Colonic mucosa (tissue), 4 donors: ENCODE data around the gene RAI1. TPM values are rescaled to one million over a fixed set of nuclear protein-coding genes. Genes with fewer than 3 reads are reported as not detected.

Source experiments
- DNase-seq: peaks from one replicate; pipeline ENCODE4 v3.0.0-alpha.2; 2020
- H3K27ac ChIP-seq: fragments of 200-600 bp; one replicate; pipeline ENCODE4 v1.8.0; 2021
- H3K27me3 ChIP-seq: fragments of 200-600 bp; one replicate; pipeline ENCODE4 v1.8.0; 2021
- H3K36me3 ChIP-seq: fragments of 200-600 bp; one replicate; pipeline ENCODE4 v1.8.0; 2021
- H3K4me1 ChIP-seq: fragments of 200-600 bp; one replicate; pipeline ENCODE4 v1.8.0; 2021; ENCODE audit warnings: mild to moderate bottlenecking
- H3K4me3 ChIP-seq: fragments of 200-600 bp; one replicate; pipeline ENCODE4 v1.8.0; 2021
- H3K9ac ChIP-seq, 2 donors: one replicate each; pipeline ENCODE4 v1.7.0; 2013; ENCODE audit warnings: control low read depth in 2 of 2, low read depth in 2 of 2, low read length in 2 of 2
- H3K9me3 ChIP-seq: fragments of 200-600 bp; one replicate; pipeline ENCODE4 v1.8.0; 2021
- intact Hi-C: fragments of 100-400 bp; cut with DNase I; formaldehyde crosslinking; loops from one replicate; pipeline ENCODE4 v1.14.1; 2022
- total RNA-seq, 2 donors: library from RNA; stranded (reverse); fragmentation: NEBNext Ultra II Directional in 1 of 2; extraction: Animal tissue kit (Norgen Biotek cat#: 25700) in 1 of 2; gene quantifications; one replicate each; pipeline ENCODE4 v1.2.1, GENCODE V29; 2021
- TF ChIP-seq, protein P1 (sequence below): fragments of 200-600 bp; IDR thresholded peaks from one replicate; pipeline ENCODE4 v1.8.0; 2022; ENCODE audit warnings: antibody characterized with exemption, mild to moderate bottlenecking
- donor health status: healthy.
- donor health status: DM: no; HTN: no; CAD: no.
- donor health status: DM: no; HTN: no; CAD: no.

Gene RAI1
- total RNA-seq, 2 donors from 2014 or later, result 21.8 to 24.5 TPM

DNA sequence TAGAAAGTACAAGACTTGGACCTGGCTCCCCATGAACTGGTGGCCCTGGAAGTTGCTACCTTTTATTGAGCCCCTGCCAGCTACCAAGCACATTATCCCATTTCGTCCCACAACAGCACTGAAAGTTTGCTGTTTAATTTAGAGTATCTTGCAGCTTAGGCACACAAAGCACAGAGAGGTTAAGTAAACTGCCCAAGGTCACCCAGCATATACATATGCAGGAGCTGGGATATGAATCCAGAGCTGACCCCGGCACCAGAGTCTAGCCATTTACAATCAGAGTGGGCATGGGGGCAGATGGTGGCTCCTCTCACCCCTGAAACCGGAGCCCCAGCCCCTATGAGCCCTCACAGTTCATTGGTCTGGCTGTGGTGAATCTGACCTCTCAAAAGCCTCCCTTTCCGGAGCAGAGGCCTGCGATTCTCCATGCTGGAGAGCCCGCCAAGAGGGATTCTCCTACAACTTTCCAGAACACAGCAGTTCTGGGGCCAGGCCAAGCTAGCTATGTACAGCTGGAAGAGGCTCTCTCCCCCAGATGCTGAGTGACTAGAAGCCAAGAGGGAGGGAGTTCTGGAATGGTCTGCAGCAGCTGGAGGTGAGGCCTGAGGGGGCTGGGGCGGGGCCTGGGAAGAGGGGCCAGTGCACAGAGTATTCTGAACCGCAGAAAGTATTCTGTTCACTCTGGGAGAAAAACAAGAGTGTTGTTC is 97.2 kb downstream of the RAI1 start:
- TF ChIP-seq, protein P1, sequence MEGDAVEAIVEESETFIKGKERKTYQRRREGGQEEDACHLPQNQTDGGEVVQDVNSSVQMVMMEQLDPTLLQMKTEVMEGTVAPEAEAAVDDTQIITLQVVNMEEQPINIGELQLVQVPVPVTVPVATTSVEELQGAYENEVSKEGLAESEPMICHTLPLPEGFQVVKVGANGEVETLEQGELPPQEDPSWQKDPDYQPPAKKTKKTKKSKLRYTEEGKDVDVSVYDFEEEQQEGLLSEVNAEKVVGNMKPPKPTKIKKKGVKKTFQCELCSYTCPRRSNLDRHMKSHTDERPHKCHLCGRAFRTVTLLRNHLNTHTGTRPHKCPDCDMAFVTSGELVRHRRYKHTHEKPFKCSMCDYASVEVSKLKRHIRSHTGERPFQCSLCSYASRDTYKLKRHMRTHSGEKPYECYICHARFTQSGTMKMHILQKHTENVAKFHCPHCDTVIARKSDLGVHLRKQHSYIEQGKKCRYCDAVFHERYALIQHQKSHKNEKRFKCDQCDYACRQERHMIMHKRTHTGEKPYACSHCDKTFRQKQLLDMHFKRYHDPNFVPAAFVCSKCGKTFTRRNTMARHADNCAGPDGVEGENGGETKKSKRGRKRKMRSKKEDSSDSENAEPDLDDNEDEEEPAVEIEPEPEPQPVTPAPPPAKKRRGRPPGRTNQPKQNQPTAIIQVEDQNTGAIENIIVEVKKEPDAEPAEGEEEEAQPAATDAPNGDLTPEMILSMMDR, result no peak
- no peak overlapping the region for H3K4me3 ChIP-seq
- H3K36me3 ChIP-seq, result no peaks in the 10 kb centered on the region
- H3K9me3 ChIP-seq, result no peaks in the 10 kb centered on the region
- intact Hi-C loops, result loop anchor here (5.0 kb wide), 1 partner anchor 96 kb away; the partner anchor contains the start of gene RAI1
- peaks cover 16% of the 10 kb centered on the region for H3K4me1 ChIP-seq
- peak overlapping the region; percentile 15 to 24 for H3K9ac ChIP-seq
- H3K27me3 ChIP-seq, result peaks cover 5% of the 10 kb centered on the region
- peak; percentile 60 for DNase-seq
- peak overlapping the region; percentile 62 for H3K27ac ChIP-seq

DNA sequence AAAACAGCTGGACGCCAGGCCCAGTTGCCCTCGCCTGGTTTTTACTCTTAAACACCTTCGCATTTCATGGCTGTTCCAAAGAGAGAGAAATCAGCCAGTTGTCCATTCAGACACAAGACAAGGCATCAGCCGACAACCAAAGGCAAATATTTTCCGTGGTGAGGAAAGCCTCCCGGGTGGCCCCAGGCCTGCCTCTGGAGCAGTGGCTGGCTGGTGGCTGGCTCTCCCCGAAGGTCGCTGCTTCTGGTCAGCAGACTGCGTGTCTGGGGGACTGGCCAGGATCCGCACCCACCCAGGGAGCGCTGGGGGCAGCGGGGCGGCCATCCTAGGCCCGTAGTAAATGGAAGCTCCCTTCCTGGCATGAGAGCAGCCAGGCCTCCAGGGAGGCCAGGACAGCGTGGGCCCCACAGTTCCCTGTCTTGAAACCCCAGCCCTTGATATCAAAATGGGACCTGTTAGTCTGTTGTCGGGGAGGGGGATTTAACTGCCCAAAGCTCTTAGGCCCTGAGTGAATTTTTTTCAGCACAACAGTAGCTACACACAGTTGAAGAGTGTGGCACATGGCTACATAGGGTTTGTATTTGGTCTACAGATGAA is 97.9 kb downstream of the RAI1 start:
- intact Hi-C loops, result loop anchor here (5.0 kb wide), 1 partner anchor 97 kb away; the partner anchor contains the start of gene RAI1
- Histone ChIP-seq H3K9me3 (no peaks in the 10 kb centered on the region), H3K36me3 (no peaks in the 10 kb centered on the region), H3K27me3 (peaks cover 5% of the 10 kb centered on the region), H3K4me3 (no peak overlapping the region), H3K4me1 (peaks cover 19% of the 10 kb centered on the region), H3K27ac (peak overlapping the region; percentile 62), H3K9ac (peak overlapping the region in 1 of 2 donors; percentile 3)
- DNase-seq, result no peak
- TF ChIP-seq, protein P1, result no peak

DNA sequence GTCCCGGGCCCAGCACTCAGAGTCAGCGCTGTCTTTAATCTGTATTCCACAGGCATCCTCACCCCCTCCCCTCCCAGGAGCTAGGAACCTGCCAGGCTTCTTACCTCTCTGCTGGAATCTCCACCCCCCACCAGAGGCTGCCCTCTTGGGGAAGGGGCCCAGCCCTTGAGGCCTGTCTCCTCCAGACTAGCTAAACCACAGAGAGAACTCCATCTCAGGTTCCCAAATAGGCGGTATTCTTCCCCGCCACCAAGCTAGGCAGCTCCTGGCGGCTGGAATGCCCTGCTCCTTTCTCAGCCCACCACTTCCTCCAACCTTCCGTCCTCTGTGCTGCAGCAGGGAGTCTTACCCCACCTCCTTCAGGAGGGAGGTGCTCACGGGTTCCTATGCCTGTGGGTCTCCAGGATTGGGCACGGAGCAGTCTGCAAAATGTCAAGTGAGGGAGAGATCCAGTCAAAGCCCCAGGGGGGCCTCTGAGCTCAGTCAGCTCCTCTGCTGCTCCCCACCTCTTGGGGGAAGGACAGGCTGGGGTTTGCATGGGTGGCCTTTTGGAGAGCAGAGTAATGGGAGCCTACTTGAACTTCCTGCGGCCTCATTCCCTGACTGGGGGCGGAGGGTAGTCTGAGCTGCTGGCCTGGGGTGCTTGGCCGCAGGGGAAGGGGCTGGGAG is 99.8 kb downstream of the RAI1 start:
- Histone ChIP-seq H3K9me3 (no peaks in the 10 kb centered on the region), H3K27me3 (peaks cover 5% of the 10 kb centered on the region), H3K4me1 (peaks cover 20% of the 10 kb centered on the region), H3K36me3 (no peaks in the 10 kb centered on the region), H3K4me3 (no peak overlapping the region), H3K9ac (peak overlapping the region in 1 of 2 donors; percentile 12), H3K27ac (peak overlapping the region; percentile 44)
- TF ChIP-seq, protein P1, result no peak
- intact Hi-C loops, result no loop called here
- DNase-seq, result peak; percentile 29

DNA sequence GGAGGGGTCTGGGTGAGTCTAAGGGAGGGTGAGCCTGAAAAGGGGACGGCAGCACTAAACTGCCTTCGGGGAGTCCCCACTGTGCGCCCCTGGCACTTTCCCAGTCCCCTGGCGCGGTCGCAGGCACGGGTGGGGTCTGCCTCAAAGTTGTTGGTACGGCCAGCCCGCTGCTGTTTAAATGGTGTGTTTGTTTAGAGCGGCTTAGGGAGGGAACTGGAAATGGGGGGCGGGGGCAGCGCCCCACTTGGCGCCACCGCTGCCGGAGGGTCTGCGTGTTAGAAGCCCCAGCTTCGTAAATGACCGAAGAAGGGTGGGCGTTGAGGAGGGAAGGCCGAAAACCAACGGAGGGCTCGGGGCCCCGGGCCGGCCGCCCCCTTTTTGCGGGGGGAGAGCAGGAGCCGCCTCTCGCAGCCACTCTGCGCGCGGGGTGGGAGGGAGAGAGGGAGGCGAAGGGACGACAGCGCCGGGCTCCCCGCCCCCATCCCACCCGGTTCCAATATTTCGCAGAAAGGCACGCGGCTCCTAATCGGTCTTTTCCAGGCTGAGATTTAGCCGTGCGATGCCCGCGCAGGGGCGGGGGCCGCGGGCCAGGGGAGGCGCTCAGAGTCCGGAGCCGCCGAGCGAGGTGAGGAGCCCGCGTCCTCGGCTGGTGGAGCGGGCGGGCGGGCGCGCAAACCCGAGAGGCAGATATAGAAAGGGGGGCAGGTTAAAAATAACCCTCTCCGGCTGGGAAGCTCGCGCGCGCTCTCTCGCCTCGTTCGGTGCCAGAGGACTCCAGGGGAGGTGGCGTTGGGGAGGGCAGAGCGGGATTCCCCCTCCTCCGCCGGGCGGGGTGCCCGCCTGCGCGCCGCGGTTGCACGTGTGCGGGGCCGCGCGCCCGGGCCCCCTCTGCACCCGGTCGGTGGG is 100.6 kb downstream of the RAI1 start:
- peak overlapping the region; percentile 44 for H3K27ac ChIP-seq
- TF ChIP-seq, protein P1, result no peak
- peaks cover 20% of the 10 kb centered on the region for H3K4me1 ChIP-seq
- H3K36me3 ChIP-seq, result no peaks in the 10 kb centered on the region
- DNase-seq, result peak; percentile 70
- no peaks in the 10 kb centered on the region for H3K9me3 ChIP-seq
- H3K4me3 ChIP-seq, result peak overlapping the region; percentile 47
- intact Hi-C loops, result no loop called here
- H3K9ac ChIP-seq, result peak overlapping the region; percentile 12 to 56
- H3K27me3 ChIP-seq, result peaks cover 5% of the 10 kb centered on the region
